ENCODE data around the gene THSD8.

DNA sequence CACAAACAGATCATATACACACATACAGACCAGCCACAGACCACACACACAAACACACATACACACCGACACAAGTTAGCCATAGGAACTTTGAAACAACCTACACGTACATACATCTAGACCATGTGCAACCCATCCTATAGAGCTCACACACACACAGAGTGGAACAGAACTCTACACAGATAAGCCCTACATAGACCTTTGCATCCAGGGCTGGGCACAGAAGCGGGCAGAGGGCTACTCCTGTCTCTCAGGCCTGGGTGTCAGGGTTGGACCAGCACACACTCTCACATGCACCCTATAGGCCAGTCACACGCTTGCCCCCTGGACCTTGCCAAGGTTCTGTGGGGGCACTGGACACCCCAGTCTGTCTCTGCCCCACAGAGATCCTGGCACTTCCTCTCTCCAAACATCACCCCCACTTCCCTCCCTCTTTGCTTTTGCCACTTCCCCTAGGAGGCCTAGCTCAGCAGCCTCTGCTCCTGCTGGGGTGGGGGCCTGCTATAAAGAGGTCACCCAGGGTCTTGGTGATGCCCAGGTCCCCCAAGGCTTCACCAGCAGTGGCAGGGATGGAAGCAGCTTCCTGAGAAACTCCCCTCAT lies 16.3 kb upstream of the THSD8 start:
- TF ChIP-seq CTCF (IDR thresholded peaks at IDR 0.05) (no peak), POLR2A (IDR thresholded peaks at IDR 0.05) (no peak), EP300 (IDR thresholded peaks at IDR 0.05) (no peak)
